Stomach (tissue), 4 donors: Measurements from ENCODE around the gene MEAK7.

ENCODE experiments used
- CTCF ChIP-seq, 7 experiments: fragments of 450-650 bp in 4 of 7; fragments of 200-600 bp in 3 of 7; sonication (generic) in 3 of 7; IDR thresholded peaks; one replicate each; pipeline ENCODE4 v1.5.1; 2016 to 2019; ENCODE audit warnings: antibody characterized with exemption in 7 of 7, control low read depth in 2 of 7, mild to moderate bottlenecking in 1 of 7
- EP300 ChIP-seq: sonication (generic); formaldehyde crosslinking; IDR thresholded peaks from one replicate; pipeline ENCODE4 v1.6.1; 2017; ENCODE audit warnings: antibody characterized with exemption

GRCh38 chr16:84550096-84550495 is 45.6 kb upstream of the MEAK7 start:
- TF ChIP-seq CTCF (IDR thresholded peaks at IDR 0.05) (no peak), EP300 (no peak)
